ENCODE data around the gene ABCB11.
A peak's percentile ranks its signal among the peaks of the same experiment; 100 is the strongest.
"Not testable (repeated sequence)": the region's sequence is repeated elsewhere in the genome, so short reads cannot be mapped to it uniquely, and the experiment has no call there.

The ABCB11 gene

DNA sequence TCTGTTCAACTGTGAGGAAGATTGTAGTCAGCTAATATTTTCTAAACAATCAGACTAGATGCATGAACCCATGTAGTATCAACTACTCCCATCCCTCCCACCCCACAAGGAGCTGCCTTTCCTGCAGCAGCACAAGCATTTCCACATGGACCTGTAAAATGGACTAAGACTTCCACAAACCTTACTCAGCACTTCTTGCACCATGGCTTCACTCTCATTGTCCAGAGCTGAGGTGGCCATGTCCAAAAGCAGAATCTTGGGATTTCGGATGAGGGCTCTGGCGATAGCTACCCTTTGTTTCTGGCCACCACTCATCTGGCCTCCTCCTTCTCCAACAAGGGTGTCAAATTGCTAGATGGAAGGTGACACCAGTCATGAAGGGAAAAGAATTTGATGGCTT lies 61.3 kb downstream of the ABCB11 start:
- DNase-seq: no peak

DNA sequence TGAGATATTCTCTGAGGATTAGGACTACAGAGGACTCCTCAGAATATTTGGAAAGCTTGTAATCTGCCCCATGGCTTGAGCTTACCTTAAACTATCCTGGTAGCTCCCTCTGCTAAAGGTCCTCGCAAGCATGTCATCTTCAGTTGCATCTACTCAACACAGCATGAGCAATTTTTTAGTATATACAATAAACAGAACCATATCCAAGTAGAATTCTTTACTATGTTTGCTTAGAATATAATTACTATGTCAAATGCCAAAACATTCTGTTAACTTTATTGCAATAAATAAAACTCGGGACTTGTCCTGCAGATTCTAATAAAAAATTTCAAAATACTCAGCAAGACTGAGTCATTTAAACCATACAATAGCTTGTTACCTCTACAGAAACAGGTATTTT lies 62.8 kb downstream of the ABCB11 start:
- DNase-seq: no peak

DNA sequence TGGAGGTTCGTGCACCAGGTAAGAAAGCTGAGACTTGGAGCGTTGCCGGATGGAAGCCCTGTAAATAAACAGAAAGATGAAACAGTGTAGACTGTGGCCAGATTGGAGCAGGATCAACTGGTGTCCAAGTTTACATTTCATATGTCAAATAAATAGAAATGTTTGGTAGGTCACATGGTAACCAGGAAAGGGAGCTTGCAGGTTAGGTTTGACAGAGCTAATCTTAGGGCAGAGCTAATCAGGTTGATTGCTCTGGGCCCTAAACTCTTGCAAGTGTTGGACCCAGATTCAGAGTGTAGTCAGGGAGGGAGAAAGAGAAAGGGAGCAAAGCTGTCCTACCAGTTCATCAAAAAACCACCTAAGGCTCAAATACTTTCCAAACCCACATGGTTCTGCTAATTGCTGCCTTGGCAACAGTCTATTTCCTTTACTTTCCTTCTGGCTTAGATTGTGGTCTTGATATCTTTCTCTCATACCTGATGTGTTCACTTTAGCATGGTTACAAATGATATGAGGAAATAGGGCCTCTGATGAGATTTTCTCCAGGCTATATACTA lies 66.8 kb downstream of the ABCB11 start:
- peak; percentile 59 for DNase-seq

DNA sequence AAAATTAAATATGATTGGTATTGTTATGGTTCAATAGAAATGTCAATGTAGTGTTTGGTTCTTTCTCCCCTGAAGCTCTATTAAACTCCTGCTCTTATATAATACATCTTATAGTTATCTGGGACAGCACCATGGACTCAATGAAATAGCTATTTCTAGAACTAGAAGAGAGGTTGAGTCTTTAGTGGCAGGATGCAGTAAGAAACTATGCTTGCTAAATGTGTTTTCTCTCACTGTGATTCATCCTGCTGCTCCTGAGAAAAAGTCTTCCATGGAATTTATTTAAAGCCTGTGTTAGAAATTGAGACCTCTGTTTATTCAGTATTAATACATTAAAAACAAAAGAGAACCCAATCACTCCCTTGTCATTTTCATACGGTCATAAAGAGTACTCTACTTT lies 68.5 kb downstream of the ABCB11 start:
- no peak for DNase-seq

DNA sequence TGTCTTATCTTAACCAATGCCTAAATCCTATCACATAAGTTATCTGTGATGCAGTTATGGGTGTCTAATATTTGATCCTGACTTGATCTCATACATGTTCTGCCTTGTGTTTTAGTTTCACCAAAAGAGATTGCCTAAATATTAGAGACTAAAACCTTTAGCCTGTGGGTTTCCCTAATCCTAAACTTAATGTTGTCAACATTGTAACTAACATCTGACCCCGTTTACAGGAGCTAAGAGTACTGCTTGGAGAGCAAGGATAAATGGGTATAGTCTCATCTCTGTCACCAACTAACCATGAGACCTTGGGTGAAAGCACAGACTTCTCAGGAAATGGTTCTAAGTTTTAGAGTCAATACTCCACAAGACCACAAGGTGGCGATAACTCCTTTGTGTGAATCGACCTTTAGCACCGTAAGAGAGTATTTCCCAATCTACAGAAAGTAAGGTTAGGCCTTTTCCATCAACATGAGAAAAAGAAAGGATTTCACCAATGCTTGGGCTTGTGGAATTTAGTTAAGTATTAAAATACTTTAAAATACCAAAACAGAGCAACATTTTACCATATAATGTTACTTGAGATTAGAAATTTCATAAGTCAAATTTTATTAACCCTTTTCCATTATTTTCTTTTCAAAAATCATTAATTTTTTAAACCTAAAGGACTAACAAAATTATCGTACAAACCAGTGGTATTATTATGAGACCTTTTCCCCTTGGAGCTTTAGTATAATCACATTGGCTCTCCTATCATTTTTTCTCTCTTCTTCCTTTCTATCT lies 69.5 kb downstream of the ABCB11 start:
- peak; percentile 58 for DNase-seq

DNA sequence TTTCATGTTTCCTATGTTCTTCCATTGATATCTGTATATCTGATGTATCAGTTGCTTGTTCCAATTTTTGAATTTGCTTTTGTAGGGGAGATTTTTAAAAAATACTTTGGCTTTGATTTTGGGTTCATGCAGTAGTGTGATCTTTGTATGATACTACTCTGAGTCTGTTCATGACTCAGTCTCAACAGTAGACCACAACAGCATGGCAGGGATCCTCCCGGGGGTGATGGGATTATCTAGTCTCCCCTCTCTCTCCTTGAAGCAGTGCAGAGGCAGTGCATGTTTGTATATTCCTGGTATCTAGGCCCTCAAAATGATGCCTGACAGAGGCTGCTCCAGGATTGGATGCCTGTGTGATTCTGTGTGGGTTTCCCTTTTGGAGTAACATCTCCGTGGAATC lies 74.7 kb downstream of the ABCB11 start:
- DNase-seq: no peak

DNA sequence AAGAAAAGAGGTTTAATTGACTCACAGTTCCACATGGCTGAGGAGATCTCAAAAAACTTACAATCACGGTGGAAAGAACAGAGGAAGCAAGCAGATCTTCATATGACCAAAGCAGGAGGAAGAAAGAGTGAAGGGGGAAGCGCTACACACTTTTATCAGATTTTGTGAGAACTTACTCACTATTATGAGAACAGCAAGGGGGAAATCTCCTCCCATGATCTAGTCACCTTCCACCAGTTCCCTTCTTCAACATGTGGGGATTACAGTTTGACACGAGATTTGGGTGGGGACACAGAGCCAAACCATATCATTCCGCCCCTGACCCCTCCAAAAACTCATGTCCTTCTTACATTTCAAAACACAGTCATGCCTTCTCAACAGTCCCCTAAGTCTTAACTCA lies 75.8 kb downstream of the ABCB11 start:
- DNase-seq: no peak

DNA sequence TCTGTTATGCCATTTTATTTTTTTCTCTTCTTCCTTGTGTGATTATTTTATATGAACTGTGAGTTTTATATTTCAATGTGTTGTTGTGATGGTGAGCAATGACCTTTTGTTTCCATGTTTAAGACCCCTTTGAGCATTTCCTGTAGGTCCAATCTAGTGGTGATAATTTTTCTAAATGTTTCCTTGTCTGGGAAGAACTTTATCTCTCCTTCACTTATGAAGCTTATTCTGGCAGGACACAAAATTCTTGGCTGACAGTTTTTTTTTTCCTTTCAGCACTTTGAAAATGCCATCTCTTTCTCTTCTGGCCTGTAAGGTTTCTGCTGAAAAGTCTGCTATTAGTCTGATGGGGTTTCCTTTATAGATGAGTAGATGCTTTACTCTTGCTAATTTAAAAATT lies 76.9 kb downstream of the ABCB11 start:
- DNase-seq: no peak

DNA sequence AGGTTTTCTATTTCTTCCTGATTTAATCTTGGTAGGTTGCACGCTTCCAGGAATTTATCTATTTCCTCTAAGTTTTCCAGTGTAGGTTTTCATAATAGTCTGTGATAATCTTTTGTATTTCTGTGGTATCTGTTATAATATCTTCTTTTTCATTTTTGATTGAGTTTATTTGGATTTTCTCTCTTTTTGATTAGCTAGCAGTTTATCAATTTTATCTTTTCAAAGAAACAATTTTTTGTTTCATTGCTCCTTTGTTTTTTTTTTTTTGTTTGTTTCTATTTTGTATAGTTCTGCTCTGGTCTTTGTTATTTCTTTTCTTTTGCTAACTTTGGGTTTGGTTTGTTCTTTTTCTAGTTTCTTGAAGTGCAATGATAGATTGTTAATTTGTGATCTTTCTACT lies 78.7 kb downstream of the ABCB11 start:
- DNase-seq: no peak

DNA sequence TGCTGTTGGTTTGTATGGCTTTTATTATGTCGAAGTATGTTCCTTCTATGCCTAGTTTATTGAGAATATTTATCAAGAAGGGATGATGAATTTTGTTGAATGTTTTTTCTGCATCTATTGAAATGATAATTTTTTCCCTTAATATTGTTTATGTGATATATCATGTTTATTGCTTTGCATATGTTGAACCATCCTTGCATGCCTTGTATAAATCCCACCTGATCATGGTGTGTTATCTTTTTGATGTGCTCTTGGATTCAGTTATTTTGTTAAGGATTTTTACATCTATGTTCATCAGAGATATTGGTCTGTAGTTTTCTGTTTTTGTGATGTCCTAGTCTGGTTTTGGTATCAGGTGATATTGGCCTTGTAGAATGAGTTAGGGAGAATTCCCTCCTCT lies 79.3 kb downstream of the ABCB11 start:
- DNase-seq: no peak

DNA sequence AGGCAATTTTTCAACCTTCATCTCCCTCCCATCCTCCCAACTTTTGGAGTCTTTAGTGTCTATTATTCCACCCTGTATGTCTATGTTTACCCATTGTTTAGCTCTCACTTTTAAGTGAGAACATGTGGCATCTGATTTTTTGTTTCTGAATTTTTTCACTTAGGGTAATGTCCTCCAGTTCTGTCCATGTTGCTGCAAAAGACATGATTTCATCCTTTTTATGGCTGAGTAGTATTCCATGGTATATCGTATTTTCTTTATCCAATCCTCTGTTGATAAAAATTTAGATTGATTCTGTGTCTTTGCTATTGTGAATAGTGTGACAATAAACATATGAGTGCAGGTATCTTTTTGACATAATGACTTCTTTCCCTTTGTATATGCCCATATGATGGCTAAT lies 81.8 kb downstream of the ABCB11 start:
- DNase-seq: no peak

DNA sequence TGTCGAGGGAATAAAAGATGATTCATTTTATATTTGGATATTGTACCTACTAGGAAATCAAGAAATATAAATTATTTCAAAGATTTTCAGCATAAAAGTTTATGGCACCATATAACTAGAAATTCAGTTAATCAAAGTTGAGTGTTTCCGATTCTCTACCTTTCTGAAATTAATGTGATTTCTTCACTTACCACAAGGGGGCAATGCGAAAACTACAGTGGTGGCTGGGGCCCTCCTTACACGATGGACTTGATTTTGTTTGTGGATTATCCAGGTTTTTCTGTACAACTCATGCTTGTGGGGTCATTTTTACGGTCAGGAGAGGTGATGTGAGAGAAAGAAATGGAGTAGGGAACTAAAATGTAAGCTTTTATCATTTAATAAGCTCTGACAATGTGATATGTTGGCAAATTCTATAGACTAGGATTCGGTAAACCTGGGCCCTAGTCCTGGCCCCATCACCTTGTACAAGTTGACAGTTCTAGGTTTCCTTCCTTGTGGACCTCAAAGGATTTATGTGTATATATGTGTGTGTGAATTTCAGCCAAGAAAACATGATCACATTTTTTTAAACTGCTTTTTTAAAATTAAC lies 82.4 kb downstream of the ABCB11 start:
- DNase-seq: no peak

DNA sequence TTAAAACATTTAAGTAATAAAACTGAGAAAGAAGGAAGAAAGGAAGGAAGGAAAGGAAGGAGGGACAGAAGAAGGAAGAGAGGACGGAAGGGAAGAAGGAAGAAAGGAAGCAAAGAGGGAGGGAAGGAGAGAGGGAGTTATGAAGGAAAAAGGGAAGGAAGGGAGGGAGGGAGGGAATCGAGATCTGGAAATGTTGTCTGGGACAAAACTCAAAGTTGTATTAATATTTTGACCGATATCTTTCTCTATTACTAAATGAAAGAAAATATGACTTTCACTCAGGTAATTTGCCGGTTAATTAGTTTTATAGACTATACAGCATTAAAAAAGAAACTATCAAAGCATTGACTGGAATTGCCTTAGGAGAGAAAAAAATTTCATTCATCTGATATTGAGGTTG lies 85.6 kb downstream of the ABCB11 start:
- DNase-seq: no peak

DNA sequence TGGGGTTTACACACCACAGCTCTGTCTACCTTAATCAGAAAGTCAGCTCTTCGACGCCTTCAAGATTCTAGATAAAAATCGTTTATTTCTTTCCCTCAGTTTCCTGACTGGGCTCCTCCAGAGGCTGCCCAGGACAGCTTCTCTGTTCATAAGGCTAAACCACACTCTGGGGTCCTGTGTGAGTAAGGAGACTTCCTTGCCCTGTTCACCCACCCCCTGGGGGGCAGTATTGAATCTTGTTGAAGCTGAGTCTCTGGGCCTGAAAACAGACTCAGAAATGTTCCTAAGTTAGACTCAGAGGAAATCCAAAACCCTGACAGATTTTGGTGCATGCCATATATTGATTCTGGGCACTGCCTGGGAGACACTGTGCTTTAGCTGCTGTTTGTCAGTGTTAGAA lies 87.1 kb downstream of the ABCB11 start:
- peak; percentile 72 for DNase-seq

DNA sequence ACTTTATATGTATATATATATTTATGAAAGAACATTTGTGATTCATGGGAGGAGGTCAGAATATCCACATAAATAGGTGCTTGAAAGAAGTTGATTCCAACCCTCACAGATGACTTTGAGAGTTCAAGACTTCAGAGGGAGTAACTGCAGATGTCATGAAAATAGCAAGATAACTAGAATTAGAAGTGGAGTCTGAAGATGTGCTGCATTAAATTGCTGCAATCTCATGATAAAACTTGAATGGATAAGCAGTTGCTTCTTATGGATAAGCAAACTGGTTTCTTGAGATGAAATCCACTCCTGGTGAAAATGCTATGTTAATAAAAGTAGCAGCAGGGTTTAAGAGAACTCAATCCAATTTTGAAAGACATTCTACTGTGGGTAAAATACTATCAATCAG lies 89.8 kb downstream of the ABCB11 start:
- DNase-seq: no peak

DNA sequence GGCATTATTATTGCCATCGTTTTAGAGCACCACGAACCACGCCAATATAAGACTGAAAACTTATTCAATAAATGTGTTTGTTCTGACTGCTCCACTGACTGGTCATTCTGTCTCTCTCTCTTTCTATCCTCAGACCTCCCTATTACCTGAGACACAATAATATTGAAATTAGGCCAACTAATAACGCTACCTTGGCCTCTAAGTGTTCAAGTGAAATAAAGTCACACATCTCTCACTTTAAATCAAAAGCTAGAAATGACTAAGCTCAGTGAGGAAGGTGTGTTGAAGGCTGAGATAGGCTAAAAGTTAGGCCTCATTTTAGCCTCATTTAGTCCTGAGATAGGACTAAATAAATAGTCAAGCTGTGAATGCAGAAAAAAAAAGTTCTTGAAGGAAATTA lies 91.2 kb downstream of the ABCB11 start:
- no peak for DNase-seq

DNA sequence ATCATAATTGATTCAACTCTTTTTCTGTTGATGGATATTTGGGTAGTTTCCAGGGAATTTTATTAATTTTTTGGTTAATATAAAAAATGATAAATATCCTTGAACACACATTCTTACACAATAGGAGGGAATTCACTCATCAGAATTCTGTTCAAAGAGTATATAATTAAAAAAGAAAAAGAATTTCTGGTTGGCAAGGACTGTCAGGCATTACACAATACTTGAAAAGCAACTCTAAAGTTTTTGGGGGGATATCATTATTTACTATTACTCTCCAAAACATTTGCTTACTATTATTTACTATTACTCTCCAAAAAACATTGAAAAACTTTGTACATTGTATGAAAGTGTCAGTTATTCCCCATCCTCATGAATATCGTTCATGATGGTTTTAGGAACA lies 92.1 kb downstream of the ABCB11 start:
- no peak for DNase-seq

DNA sequence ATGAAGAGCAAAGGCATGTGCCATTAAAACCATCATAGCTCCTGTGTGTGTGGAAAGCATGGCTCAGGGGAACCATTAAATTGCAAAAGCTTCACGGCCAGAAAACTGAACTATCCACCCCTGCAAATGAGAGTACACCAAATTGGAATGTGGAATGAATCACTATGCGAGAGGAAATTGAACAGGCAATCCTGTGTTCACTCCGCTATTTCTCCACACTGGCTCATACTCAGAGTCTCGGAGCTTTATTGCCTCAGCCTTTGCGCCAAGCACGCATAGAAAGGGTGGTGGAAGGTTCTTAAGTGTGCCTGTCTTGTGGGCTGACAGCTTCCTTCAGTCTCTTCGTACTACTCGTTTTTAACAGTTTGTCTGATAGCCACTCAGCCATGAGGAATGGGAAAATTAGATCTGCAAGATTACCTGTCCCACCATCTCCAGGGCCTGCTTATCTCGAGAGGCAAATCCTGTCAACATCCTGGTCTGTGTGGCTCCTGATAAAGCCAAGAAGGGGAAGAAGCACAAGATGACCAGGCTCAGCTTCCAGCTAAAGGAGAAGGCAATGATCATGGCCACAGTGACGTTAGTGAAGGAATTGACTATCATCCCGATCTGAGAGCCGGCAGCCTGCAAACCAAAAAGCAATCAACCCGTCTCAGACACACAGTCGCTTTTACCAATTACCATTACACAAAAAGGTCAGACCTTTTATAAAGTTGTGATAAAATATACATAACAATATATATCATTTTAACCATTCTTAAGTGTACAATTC lies 95.1 kb downstream of the ABCB11 start:
- peak; percentile 76 for DNase-seq

DNA sequence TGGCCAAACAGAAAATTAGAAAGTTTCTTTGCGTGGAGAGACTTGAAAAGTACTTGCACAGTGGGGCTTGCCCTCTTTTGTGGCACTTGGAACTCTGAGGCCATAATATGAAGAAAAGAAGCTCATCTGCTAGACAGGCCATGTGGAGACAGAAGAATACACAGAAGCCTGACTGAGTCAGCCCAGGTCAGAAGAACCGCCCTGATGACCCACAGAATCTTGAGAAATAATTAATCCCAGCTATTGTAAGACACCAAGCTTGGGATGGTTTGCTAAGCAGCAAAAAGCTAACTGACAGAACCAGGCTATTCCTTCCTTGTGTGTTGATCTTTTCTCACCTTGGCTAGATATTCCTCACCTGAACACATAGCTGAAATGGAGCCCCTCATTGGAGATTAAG lies 96.3 kb downstream of the ABCB11 start:
- no peak for DNase-seq

DNA sequence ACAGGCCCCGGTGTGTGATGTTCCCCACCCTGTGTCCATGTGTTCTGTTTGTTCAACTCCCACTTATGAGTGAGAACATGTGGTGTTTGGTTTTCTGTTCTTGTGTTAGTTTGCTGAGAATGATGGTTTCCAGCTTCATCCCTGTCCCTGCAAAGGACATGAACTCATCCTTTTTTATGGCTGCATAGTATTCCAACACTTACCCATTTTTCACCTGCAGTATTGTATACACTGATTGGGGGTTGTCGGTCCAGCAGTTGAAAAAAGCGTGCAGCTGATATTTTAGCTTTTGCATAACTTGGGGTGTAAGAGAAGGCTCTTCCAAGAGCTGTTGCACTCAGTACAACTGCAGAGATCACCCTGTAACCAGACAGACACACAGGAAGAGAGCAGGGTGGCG lies 99.0 kb downstream of the ABCB11 start:
- not testable (repeated sequence) for DNase-seq

DNA sequence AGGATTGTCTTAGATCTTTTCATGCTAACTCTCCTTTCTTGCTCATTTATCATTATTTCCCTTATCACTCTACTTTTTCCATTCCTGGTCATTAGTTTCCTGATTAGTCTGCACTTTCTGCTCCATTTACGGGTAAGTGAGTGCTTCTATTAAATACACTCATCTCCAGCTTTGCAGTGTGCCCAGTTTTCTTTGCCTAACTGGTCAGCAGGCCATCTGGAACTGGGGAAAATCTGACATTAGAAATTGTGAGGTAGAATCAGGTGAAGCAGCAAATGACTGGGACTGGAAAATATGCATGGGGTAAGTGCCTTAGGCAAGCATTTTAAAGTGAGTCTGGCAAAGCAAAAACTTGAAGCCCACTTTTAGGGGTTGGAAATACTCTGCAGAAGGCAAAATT lies 100.9 kb downstream of the ABCB11 start:
- no peak for DNase-seq

DNA sequence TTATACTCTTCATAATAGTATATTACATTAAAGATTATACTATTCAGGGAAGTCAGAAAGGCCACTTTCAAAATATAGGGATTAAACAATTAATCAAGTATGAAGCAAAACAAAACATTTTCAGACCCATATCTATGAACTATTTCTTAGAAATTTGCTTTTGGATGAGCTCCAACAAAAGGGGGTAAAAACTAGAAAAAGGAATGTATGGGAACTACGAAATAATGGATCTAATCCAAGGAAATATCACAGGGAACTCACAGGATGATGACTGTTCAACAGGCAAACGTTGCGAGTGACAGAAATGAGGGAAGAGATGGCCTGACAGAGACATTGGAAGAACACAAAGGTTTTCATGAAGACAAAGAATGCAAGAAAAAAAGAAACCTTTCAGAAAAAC lies 102.1 kb downstream of the ABCB11 start:
- DNase-seq: no peak

DNA sequence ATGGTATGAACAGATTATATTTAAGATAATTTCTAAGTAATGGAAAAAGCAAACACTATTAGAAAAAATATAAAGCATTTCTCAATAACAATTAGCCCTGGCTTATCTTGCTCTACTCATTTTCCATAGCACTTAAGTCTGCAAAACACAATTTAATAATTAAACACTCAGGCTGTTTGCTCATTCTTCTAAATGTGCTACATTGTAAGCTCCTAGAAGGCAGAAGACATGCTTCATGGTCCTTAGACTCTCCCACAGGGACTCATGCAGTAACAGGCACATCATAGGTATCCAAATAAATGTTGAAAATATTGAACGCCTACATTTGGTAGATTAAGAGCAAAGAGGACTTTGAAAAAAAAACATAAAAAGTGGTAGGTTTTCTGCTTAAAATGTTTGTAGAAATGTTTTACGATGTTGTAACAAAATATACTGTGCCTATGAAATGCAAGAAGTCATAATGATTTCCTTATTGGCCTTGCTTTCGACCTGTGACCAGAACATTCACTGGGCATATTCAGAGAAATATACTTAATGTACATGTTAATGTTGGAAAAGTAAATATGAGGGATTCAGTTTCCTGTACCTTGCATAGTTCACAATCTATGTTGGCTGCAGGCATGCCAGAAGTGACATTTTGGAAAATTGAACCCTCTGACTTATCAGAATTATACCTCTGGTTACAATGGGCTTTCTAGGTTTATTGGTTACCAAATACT lies 102.9 kb downstream of the ABCB11 start:
- no peak for DNase-seq

All from islet precursor cell (in vitro differentiated cells).